Inferior parietal cortex (tissue), 1 donor: ENCODE data around the gene ANGPTL8.
A peak's percentile ranks its signal among the peaks of the same experiment; 100 is the strongest.

Experiments
- DNase-seq: peaks from one replicate; pipeline ENCODE4 v3.0.0-alpha.2; 2016; ENCODE audit errors: extremely low spot score

ANGPTL8 gene, protein sequence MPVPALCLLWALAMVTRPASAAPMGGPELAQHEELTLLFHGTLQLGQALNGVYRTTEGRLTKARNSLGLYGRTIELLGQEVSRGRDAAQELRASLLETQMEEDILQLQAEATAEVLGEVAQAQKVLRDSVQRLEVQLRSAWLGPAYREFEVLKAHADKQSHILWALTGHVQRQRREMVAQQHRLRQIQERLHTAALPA

DNA sequence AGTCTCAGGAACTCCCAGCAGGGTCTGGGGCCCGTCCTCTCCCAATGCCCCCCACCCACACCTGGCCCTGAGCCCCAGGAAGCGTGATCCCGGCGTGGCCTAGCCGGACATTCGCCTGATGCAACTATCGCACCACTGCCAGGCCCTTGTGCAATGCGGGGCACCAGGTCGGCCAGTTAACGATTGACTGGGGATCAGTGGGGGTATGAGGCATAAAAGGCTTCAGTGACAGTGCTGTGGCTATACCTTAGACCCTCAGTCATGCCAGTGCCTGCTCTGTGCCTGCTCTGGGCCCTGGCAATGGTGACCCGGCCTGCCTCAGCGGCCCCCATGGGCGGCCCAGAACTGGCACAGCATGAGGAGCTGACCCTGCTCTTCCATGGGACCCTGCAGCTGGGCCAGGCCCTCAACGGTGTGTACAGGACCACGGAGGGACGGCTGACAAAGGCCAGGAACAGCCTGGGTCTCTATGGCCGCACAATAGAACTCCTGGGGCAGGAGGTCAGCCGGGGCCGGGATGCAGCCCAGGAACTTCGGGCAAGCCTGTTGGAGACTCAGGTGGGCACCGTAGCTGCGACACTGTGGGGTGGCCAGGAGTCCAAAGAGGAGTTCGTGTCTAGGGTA, at the start of gene ANGPTL8:
ANGPTL8 (plus strand) TSS at position 243 of the 624 bp plus-strand sequence; CDS start at position 262, 19 bp downstream.
- no peak for DNase-seq

DNA sequence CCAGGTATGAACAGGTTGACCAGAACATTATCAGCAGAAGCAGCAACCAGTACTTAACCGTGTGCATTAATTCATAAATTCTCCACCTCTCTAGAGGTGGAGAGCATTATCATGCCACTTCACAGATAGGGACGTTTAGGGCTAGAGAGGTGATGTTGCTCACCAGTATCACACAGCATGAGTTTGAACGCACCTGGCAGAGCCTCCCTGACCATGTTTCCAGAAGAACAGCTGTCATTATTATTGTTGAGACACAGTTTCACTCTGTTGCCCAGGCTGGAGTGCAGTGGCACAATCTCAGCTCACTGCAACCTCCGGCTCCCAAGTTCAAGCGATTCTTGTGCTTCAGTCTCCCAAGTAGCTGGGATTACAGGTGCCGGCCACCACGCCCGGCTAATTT, 48.9 kb upstream of the ANGPTL8 start:
- no peak for DNase-seq

DNA sequence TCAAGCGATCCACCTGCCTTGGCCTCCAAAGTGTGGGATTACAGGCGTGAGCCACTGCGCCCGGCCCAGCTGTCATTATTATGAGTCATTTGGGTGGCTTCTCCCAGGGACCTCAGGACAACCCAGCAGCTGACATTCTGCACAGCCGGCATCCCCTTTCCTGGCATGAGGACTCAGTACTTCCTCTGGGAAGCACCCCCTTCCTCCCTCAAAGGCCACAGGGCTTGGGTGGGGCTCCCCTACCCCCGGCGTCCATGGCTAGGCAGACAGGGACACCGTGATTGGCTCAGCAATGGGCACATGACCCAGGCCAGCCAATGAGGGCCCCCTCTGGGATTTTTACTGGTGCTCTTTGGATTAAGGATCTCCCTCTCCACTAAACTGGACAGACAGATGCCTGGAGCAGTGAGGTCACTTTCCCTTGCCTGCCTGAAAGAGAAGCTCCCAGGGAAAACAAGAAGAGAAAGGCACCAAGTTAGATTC, 48.1 kb upstream of the ANGPTL8 start:
- no peak for DNase-seq

DNA sequence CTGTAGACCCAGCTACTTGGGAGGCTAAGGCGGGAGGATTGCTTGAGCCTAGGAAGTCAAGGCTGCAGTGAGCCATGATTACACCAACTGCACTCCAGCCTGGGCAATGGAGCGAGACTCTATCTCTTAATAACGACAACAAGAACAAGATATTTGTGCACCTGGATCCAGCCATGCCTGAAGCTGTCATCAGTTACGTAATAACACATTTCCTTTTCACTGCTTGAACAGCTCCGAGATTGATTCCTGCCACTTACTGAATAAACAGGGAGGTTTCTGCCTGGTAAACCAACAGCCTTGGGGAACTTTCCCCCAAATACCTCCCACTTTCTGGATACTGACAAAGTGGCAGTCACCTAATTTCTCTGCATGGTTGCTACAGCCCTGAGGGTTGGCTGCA, 47.5 kb upstream of the ANGPTL8 start:
- no peak for DNase-seq

DNA sequence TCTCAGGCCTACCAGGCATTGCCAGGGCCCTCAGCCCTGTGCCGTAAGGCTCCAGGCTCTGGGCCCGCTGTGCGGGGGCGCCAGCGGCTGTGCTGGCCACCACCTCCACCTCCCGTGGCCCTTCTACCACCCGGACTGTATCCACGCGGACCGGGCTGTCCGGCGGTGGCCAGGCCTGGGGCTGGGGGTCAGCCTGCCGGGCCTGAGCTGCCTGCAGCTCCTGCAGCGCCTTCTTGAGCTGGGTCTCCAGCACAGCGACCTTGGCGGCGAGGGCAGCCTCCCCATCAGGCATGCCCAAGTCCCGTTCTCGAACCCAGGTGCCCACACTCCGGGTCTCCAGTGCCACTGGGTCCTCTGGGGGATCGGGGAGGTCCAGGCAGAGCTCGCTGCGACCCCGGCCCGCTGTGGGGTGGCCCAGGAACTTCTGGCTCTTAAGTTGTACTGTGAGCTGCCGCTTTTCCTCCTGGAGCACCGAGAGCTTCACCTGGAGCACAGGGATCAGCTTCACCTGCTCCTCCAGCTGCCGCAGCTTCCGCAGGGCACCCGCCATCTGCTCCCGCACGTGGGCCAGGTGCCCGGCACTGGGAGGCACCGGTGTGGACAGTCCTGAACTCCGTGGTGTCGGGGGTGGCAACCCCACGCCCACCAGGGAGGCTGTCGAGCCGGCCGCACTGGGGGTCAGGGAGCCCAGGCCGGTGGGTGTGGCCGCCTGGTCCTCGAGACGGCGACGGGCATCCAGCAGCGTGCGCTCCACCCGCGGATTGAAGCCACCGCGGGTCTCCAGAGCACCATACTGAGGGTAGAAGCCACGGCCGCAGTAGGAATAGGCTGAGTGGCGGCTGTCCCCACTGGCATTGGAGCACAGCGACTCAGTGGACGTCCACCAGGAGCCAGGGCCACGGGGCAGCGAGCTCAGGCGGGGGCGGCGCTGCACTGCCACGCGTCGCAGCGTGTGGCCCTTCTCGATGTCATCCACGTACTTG, 46.2 kb upstream of the ANGPTL8 start:
- DNase-seq, result no peak

DNA sequence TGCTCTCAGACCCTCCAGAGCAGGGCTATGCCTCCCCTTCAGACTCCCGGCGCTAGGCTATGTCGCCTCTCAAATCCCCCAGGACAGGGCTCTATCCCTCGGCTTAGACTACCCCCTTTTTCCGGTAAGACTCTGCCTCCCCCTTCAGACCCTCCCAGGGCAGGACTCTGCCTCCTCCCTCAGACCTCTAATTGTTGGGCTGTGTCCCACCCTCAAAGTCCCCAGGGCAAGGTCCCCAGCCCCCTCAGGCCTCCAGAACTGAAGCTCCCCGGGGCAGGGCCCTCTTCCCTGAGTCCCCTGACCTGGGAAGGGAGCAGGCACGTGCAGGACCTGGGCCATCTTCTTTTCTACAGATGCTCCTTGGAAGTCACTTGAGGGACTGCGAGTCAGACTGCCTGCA, 45.2 kb upstream of the ANGPTL8 start:
- DNase-seq, result no peak

DNA sequence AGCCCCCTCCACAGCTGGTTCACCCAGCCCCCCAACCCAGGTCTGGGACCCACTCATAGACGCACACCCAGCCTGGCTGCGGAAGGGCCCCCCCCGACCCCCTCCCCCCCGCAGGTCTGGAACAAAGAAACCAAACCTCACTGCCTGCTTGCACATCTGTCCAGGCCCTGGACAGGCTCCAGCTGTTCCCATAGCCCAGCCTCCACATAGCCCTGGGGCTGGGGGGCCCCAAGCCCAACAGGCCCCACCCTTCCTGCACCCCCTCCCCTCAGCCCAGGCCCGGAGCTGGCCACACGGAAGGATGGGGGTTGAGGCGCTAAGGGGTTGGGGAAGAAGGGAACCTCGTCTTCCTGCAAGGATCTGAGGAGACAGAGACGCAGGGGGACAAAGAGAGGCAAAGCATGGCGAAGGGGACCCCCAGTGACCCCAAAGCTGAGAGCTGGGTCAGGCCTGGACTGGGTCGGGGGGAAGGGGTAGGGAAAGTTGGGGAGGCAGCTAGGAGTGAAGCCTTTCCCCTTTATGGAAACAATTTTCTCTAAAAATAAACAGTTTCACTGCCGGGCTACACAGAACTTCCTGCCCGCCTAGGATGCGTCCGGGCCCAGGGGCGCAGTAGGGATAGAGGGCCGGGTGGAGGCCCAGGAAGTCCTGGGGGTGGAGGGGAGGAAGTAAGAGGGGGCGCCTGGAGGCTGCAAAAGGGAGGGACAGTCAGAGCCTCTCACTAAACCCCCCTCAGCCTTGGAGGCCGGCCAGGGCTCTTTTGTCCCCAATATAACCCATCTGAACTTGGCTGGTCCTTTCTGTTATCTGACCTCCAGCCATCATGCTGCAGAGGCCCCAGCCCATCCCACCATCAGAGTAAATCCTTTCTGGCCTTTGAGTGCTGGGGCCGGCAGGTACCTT, 44.5 kb upstream of the ANGPTL8 start:
- no peak for DNase-seq

DNA sequence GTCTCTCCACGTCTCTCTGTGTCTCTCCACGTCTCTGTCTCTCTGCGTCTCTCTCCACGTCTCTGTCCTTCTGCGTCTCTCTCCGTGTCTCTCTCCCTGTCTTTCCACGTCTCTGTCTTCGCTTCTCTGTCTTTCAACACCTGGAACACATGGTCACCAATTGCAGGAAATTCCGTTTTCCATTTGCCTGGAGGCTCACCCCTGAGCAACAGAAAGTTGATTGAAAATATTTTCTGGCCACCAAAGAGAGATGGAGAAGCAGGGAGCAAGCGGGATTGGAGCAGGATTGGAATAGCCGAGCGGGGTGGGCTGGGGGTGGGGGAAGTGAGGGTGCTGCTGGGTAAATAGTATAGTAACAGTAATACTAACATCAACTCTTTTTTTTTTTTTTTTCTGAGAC, 43.7 kb upstream of the ANGPTL8 start:
- no peak for DNase-seq

DNA sequence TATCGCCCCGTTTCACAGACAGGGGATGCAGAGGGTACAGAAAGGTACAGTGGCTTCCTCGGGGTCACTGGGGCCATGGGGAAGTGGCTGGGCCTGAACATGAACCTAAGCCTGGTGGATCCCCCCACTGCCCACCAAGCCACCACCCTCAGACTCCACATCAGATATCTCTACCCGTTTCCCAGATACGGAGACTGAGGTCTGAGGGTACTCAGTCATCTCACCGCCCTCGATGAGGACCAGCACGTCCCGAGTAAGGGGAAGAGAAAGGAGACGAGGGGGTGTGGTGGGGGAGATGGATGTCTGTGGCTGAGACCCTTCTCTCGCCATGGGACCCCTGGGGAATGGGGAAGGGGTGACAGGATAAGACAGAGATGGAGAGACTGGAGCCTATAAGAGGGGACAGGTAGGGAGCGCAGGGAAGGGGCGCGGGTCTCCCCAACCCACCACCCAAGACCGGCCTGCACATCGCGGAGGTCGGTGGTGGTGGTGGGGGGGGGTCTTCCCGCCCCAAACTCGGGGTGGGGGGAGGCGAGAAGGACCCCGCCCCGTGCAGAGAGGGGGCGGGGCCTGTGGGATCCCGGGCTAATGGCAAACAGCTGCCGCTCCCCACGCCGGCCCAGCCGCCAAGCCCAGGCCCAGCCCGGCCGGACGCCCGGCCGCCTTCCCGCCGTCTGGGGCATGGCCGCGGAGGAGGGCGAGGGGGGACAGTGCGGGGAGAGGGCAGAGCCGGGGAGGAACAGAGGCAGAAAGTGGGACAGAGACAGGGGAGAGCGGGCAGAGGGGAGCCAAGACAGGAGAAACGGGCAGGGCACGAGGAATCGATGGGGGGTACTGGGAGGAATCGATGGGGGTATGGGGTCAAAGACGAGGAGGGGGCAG, 42.8 kb upstream of the ANGPTL8 start:
- DNase-seq, result no peak

DNA sequence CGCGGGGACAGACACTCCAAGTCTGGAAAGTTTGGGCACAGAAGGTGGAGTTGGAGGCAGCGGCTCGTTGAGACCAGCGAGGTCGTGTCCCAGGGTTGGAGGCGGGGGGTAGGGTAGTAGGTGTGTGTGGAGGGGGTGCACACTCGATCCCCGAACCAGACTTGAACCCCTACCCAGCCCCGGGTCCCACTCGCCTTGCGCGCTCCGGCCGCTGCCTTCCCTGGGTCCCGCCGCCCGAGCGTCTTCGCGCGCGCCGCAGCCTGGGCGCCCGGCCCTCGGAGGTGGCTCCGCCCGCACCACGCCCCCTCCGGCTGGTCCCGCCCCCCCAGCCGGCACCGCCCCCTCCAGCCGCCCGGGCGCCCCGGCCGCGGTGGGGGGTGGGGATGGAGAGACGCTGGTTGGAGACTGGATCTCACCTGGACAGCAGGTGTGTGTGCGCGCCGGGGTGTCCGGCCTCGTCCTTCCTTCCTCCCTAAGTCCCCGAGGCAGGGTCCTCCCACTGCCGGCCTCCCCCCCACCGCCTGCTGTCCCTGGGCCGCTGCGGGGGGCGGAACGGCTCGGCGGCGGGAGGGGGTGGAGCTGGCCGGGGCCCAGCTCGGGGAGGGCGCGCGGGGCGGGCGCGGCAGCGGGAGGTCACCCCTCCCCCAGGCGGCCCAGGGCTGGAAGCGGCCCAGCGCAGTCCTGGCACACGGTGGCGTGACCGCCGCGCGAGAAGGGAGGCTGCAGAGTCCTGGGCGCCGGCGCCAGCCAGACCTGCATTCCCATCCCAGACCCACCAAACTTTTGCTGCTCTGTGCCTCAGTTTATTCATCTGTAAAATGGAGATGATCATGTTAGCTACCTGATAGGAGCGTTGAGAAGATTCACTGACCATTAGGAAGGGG, 41.9 kb upstream of the ANGPTL8 start, which contains the start of gene KANK2:
KANK2 (minus strand) TSS at position 255 of the 884 bp plus-strand sequence. CDS start 3,034 bp downstream, outside the sequence.
- peak; percentile 49 for DNase-seq

DNA sequence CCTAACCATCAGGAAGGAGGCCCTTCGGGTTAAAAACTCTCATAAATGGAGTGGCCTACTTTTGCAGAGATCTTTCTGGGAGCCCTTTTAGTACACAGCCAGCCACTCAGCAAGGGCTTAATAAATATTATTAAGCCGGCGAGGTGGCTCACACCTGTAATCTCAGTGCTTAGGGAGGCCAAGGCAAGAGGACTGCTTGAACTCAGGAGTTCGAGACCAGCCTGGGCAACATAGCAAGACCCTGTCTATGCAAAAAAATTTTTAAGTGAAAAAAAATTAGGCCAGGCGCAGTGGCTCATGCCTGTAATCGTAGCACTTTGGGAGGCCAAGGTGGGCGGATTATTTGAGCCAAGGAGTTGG, 41.3 kb upstream of the ANGPTL8 start:
- no peak for DNase-seq

DNA sequence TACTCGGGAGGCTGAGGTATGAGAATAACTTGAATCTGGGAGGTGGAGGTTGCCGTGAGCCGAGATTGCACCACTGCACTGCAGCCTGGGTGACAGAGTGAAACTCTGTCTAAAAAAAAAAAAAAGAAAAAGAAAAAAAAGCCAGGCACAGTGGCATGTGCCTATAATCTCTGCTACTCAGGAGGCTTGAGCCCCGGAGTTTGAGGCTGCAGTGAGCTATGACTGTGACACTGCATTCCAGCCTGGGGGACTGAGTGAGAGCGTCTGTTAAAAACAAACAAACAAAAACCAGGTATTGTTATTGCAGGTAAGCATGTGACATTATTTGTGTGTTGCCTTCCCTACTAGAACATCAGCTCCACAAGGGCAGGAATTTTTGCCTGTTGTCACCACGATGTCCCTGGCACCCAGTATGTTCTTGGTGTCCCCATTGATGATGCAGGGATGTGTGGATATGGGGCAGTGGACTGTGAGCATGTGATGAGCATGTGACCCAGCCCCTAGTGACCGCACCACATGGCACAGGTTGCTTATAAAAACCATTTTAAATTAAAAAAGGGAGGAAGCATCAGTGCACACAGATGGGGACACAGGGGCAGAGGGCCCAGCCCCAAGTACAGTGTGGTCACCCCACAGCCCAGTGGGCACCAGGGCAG, 40.5 kb upstream of the ANGPTL8 start:
- DNase-seq, result no peak

DNA sequence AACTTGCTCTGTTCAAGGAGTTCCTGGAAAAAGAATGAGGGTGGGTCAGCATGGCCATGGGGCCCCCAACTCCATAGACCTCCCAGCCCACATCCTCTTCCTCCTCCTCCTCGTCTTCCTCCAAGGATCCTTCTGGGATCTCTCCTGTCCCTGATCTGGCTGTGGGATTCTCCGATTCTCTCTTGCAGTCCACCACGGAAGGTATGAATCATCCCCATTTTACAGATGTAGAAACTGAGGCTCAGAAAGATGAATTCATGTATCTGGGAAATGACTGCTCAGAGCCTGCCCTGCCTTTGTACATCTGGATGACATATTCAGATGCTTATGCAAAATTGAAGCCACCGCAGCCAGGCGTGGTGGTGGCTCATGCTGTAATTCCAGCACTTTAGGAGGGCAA, 39.9 kb upstream of the ANGPTL8 start:
- DNase-seq, result no peak

DNA sequence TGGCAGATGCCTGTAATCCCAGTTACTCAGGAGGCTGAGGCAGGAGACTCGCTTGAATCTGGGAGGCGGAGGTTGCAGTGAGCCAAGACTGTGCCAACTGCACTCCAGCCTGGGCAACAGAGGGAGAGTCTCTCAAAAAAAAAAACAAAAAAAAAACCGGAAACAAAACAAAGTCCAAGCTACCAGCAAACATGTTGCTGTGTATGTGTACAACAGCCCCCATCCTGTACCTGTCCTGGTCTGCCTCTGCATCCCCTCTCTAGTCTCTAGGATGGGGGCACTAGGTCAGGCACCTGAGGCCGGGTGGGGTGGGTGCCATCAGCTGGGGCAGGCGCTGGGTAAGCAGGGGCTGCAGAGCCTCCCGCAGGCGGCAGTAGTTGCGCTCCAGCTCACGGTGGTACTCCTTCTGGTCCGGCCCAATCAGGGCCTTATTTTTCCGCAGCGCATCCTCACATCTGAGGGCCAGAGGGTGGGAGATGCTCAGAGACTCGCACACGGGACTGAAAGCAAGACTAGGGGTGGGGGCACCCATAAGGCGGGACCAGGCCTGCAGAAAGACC, 39.3 kb upstream of the ANGPTL8 start:
- no peak for DNase-seq

DNA sequence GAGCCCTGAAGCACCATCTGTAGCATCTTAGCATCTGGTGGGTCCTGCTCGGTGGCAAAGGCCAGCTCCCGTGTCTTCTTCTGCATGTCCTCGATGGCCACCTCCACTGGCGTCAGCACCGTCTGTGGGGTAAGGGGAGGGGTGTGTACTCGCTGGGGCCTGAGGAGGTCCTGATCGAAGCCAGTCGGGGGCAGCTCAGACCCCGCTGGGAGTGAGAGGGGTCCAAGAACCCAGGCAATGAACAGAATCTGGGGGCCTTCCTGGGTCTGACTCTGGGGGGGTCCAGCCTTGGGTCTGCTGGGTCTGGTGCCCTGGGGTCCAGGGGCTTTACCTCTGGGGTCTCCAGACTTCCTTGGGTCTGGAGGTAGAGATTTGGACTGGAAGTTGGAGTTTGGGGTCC, 38.5 kb upstream of the ANGPTL8 start:
- DNase-seq, result no peak

DNA sequence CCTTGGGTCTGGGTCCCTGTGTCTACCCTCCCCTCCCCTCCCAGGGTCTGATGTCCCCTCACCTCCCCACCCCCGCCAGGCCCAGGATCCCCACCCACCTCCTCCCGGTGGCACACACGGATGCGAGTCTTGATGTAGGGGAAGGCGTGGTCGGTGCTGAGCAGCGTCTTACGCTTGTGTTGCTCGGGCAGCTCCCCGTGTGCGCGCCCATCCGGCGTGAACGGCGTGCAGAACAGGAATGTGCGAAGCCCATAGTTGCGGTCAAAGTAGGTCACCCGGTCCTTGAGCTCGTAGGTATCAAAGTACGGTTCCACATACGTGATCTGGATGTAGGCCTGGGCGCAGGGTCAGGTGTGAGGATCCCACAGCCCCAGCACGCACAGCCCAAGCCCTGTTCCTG, 37.6 kb upstream of the ANGPTL8 start:
- DNase-seq, result no peak

DNA sequence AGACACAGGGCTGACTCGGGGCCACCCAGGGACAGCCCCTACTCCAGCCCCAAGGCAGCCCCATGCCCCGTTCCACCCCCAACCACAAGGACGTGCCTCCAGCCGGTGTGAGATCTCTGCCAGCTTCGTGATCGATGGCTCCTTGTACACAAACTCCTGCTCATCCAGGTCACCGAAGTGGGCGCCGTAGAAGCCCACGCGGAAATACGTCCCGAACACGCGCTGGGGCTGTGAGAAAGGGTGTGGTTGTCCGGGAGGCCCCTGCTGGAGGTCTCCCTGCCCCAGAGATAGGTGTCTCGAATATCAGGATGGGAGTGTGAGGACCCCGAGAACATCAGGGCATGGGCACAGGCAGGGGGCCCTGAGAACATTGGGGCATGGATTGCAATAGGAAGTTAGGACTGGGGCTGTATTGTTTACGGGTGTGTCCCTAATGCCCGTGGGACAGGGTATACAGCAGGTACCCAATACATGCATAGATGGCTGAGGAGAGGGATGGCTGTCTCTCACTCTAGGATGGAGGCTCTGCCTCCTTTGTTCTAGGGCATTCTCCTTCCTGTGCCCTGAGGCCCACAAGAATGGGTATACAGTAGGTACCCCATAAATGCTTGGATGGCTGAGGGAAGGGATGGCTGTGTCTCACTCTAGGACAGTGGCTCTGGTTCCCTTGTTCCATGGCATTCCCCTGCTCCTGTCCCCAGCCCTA, 36.8 kb upstream of the ANGPTL8 start:
- DNase-seq, result no peak
